Cardiac atrium fibroblast (primary cell): ENCODE measurements around the gene UNC13B. TPM values are rescaled to one million over a fixed set of nuclear protein-coding genes. Genes with fewer than 3 reads are reported as not detected.

Source experiments
- total RNA-seq: library from RNA; depleted of rRNA; stranded (reverse); fragments of >200 nt; gene quantifications from 2 replicates; pipeline ENCODE4 v1.2.3, GENCODE V29; 2015

UNC13B gene
- total RNA-seq = 14.8 and 16.2 TPM in 2 replicates

GRCh38 chr9:35161713-35162604 lies at the start of gene UNC13B:
UNC13B (plus strand) TSS chr9:35162009; CDS start chr9:35162284, 275 bp downstream.

DNA sequence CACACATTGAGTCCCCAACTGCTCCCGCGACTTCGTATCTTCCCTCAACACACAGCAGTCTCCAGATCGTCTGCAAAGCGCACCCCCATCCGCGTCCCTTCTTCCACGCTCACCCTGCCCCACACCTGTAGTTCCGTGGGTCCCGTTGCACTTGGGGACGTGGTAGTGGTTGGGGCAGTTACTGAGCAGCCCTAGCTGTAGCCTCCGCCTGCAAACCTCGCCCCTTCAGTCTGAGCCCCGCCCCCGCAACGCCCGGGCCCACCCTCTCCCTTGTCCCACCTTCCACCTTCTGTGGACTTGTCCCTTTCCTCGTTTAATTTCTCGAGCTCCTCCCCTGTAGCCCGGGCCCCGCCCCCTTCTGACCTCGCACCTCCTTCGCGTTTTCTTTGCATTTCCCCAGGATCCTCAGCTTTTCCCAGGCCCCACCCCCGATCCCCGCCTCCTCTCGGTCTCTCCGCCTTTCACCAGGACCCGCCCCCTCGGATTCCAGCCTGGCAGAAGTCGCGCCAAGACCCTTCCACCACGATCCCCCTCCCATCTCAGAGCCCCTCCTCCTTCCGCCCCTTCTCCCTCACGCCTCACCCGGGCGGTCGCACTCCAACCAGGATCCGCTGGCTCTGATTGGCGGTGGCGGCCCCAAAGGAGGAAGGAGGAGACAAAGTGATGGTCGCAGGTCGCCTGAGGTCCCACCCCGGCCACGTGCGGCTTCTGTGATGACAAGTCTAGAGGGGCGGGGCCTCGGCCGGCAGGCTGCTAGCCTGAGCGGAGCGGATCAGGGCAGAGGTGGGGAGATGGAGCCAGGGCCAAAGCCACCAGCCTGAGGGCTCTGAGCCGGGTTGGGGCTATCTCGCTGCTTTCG lies 45.9 kb upstream of the UNC13B start, which contains the start of gene ATOSB:
ATOSB (minus strand) TSS at position 183 of the 859 bp plus-strand sequence. CDS start 7,588 bp downstream, outside the sequence.

Other genes with a start within 250 kb of the UNC13B start
- not detected in 2 replicates for gene PHF24, start 203.7 kb upstream of the UNC13B start, total RNA-seq
- gene DNAJB5, start 172.3 kb upstream of the UNC13B start, total RNA-seq = 4.9 and 14.6 TPM in 2 replicates
- gene VCP, start 89.4 kb upstream of the UNC13B start, total RNA-seq = 262 and 287 TPM in 2 replicates
- 6.5 and 10.4 TPM in 2 replicates for gene FANCG, start 82.1 kb upstream of the UNC13B start, total RNA-seq
- 14.3 and 16.5 TPM in 2 replicates for gene PIGO, start 65.4 kb upstream of the UNC13B start, total RNA-seq
- 116 and 119 TPM in 2 replicates for gene STOML2, start 58.9 kb upstream of the UNC13B start, total RNA-seq
- 25.5 and 28.5 TPM in 2 replicates for gene ATOSB, start 46.1 kb upstream of the UNC13B start, total RNA-seq